HepG2 (cell line): ENCODE measurements around the gene SMCO4. TPM values are rescaled to one million over a fixed set of nuclear protein-coding genes. Genes with fewer than 3 reads are reported as not detected.

Source experiments
- ATAC-seq: fragments of 200-7000 bp; cut with Tn5 transposase; 3 replicates; pipeline ENCODE4 v1.9.1; 2020; ENCODE audit warnings: mild to moderate bottlenecking, moderate library complexity
- BruUV-seq: library from RNA; stranded (reverse); fragments of 400-500 nt; replicated peaks from 2 replicates; lab custom pipeline; 2021; lab: Mats Ljungman, UMichigan
- CTCF ChIA-PET: fragments of 300-600 bp; formaldehyde crosslinking; extraction: SDS; loops from one replicate; lab custom pipeline; 2021; ENCODE audit warnings: low total read pairs, inconsistent platforms, low intra/inter-chr PET ratio; lab: Yijun Ruan, JAX
- POLR2A ChIA-PET: fragments of 350-600 bp; sonication (Branson Sonifier 250); formaldehyde crosslinking; loops from one replicate; lab custom pipeline; 2020; ENCODE audit warnings: antibody characterized with exemption, inconsistent platforms; lab: Yijun Ruan, JAX
- DNase-seq: peaks from one replicate; pipeline ENCODE4 v3.0.0-alpha.2; 2015; ENCODE audit warnings: low spot score
- FAIRE-seq: peaks from 3 replicates; lab custom pipeline; 2011; peaks lifted over from hg19 to GRCh38; lab: Jason Lieb, UNC
- H2AFZ ChIP-seq: one replicate; pipeline ENCODE4 v1.6.1; 2011; ENCODE audit warnings: low read length, inconsistent platforms
- H3K27ac ChIP-seq: fragments of 300-600 bp; 3 replicates; pipeline ENCODE4 v1.8.0; 2011; ENCODE audit warnings: mixed run types, mild to moderate bottlenecking, mixed read lengths, low read length, inconsistent platforms; ENCODE audit not compliant: insufficient read depth; ENCODE audit errors: extremely low read length
- H3K27me3 ChIP-seq, 2 experiments: fragments of 200-600 bp in 1 of 2; 2 replicates in 1 of 2; 3 replicates in 1 of 2; pipeline versions ENCODE4 v1.6.0 to v1.8.0; 2011; ENCODE audit warnings: low read length in 2 of 2, mild to moderate bottlenecking in 2 of 2, moderate library complexity in 2 of 2, inconsistent platforms in 1 of 2; ENCODE audit not compliant: insufficient read depth in 2 of 2, control insufficient read depth in 1 of 2
- H3K36me3 ChIP-seq, 2 experiments: fragments of 200-600 bp in 1 of 2; replicated peaks in 1 of 2; 2 replicates in 1 of 2; 3 replicates in 1 of 2; pipeline versions ENCODE4 v1.5.1 to v1.8.0; 2011; ENCODE audit warnings: low read length in 2 of 2, inconsistent platforms in 1 of 2; ENCODE audit not compliant: insufficient read depth in 2 of 2, control insufficient read depth in 1 of 2
- H3K4me1 ChIP-seq: 2 replicates; pipeline ENCODE4 v1.5.1; 2012; ENCODE audit warnings: low read length, inconsistent platforms; ENCODE audit not compliant: insufficient read depth
- H3K4me2 ChIP-seq: 2 replicates; pipeline ENCODE4 v1.6.0; 2011; ENCODE audit warnings: low read depth, low read length, inconsistent platforms
- H3K4me3 ChIP-seq, 3 experiments: fragments of 200-600 bp in 1 of 3; sonication (generic), shearing (Covaris generic) in 1 of 3; replicated peaks in 1 of 3; 2 replicates each; pipeline ENCODE4 v1.5.1; 2011 to 2016; ENCODE audit warnings: low read length in 3 of 3, inconsistent platforms in 2 of 3, low read depth in 2 of 3, mild to moderate bottlenecking in 2 of 3, control low read depth in 1 of 3, mixed read lengths in 1 of 3; ENCODE audit not compliant: insufficient read depth in 1 of 3
- H3K79me2 ChIP-seq: one replicate; pipeline ENCODE4 v1.6.1; 2011; ENCODE audit warnings: low read length, inconsistent platforms; ENCODE audit not compliant: insufficient read depth
- H3K9ac ChIP-seq: 2 replicates; pipeline ENCODE4 v1.6.0; 2011; ENCODE audit warnings: mild to moderate bottlenecking, low read depth, low read length, inconsistent platforms; ENCODE audit not compliant: insufficient read depth
- H3K9me3 ChIP-seq: 2 replicates; pipeline ENCODE4 v1.5.1; 2012; ENCODE audit warnings: mild to moderate bottlenecking, low read length
- H4K20me1 ChIP-seq: 2 replicates; pipeline ENCODE4 v1.6.0; 2011; ENCODE audit warnings: inconsistent platforms, mild to moderate bottlenecking, low read length, moderate library complexity; ENCODE audit not compliant: insufficient read depth
- ATF5 ChIP-seq: sonication (generic); formaldehyde crosslinking; IDR thresholded peaks from 2 replicates; pipeline ENCODE4 v1.4.0; 2020; ENCODE audit warnings: mild to moderate bottlenecking, low read depth, missing genetic modification reagents
- ATF7-NPFF ChIP-seq: sonication (generic); formaldehyde crosslinking; IDR thresholded peaks from 2 replicates; pipeline ENCODE4 v1.8.1; 2023; ENCODE audit warnings: mild to moderate bottlenecking, low read depth, missing genetic modification reagents, moderate library complexity
- MEIS2 ChIP-seq: sonication (generic); formaldehyde crosslinking; IDR thresholded peaks from 2 replicates; pipeline ENCODE4 v1.9.0; 2021; ENCODE audit warnings: mild to moderate bottlenecking, missing genetic modification reagents
- NR1H2 ChIP-seq: sonication (generic); formaldehyde crosslinking; IDR thresholded peaks from 2 replicates; pipeline ENCODE4 v1.8.1; 2022; ENCODE audit warnings: low read depth, missing genetic modification reagents, borderline replicate concordance
- PITX1 ChIP-seq: sonication (generic); formaldehyde crosslinking; IDR thresholded peaks from 2 replicates; pipeline ENCODE4 v1.5.1; 2020; ENCODE audit warnings: mild to moderate bottlenecking, missing genetic modification reagents
- ZMAT3 ChIP-seq: sonication (generic); formaldehyde crosslinking; conservative IDR thresholded peaks from 2 replicates; pipeline ENCODE4 v1.7.0; 2021; ENCODE audit warnings: missing genetic modification reagents
- ZUFSP ChIP-seq: sonication (generic); formaldehyde crosslinking; IDR thresholded peaks from 2 replicates; pipeline ENCODE4 v1.9.0; 2021; ENCODE audit warnings: missing genetic modification reagents, mild to moderate bottlenecking, borderline replicate concordance
- WGBS: methylation state at CpG from one replicate; pipeline ENCODE4 v1.1.6; 2017; ENCODE audit warnings: low lambda C conversion rate; 5-methylcytosine and 5-hydroxymethylcytosine counted together
- in situ Hi-C: cut with HindIII; loops from 2 replicates; pipeline ENCODE4 v1.10.0; 2017; ENCODE audit warnings: low pct_unique_long_range_greater_than_20kb; ENCODE audit not compliant: extremely low pct_ligation_motif_present
- intact Hi-C: fragments of 100-400 bp; cut with micrococcal nuclease; formaldehyde crosslinking; loops from one replicate; pipeline ENCODE4 v1.10.0; 2022; ENCODE audit not compliant: unreplicated experiment
- polyA plus RNA-seq, 8 experiments: library from polyadenylated mRNA; depleted of rRNA in 3 of 8; stranded (reverse) in 7 of 8; unstranded in 1 of 8; fragments of >200 nt; fragmentation: Illumina TruSeq in 4 of 8; extraction: Trizol in 4 of 8; gene quantifications; 2 replicates each; pipeline versions ENCODE4 v1.2.1 to v1.2.3, GENCODE V29; 2011 to 2016; ENCODE audit warnings: low read depth in 4 of 8, missing spikeins in 1 of 8, mixed read lengths in 1 of 8; ENCODE audit not compliant: insufficient read depth in 1 of 8
- total RNA-seq, 5 experiments: library from RNA; depleted of rRNA; stranded (reverse); fragments of >200 nt; fragmentation: Illumina TruSeq; extraction: Trizol; gene quantifications; 2 replicates each; pipeline ENCODE4 v1.2.3, GENCODE V29; 2016; ENCODE audit warnings: low read depth in 1 of 5
- TF ChIP-seq, protein P1 (sequence below): sonication (generic); formaldehyde crosslinking; IDR thresholded peaks from 2 replicates; pipeline ENCODE4 v1.5.0; 2020; ENCODE audit warnings: missing genetic modification reagents, mild to moderate bottlenecking, borderline replicate concordance
- TF ChIP-seq, protein P2 (sequence below): sonication (generic); formaldehyde crosslinking; IDR thresholded peaks from 2 replicates; pipeline ENCODE4 v1.8.0; 2022; ENCODE audit warnings: missing genetic modification reagents, low read depth, mild to moderate bottlenecking, borderline replicate concordance

Gene SMCO4
- total and polyA plus RNA-seq, 2 of the 13 experiments (the other 11 are each of a cell fraction or from before 2014, with no cell fraction given), result 10.6 to 28.5 TPM

DNA sequence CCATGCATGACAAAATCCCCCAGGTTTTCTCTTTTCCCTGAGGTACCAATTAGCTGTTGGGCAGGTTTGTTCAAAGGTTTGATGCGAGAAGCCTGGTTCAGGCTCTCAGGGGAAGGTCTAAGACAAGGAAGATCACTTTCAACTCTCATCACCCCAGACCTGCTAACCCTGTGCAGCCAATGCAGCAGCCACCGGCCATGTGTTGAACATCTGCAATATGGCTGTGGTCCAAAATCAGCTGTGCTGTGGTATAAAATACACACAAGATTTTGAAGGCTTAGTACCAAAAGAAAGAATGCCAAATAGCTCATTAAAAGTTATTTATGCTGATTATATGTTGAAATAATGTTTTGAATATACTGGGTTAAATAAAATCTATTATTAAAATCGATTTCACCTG, 58.5 kb downstream of the SMCO4 start (continued):
- TF ChIP-seq, protein P1, sequence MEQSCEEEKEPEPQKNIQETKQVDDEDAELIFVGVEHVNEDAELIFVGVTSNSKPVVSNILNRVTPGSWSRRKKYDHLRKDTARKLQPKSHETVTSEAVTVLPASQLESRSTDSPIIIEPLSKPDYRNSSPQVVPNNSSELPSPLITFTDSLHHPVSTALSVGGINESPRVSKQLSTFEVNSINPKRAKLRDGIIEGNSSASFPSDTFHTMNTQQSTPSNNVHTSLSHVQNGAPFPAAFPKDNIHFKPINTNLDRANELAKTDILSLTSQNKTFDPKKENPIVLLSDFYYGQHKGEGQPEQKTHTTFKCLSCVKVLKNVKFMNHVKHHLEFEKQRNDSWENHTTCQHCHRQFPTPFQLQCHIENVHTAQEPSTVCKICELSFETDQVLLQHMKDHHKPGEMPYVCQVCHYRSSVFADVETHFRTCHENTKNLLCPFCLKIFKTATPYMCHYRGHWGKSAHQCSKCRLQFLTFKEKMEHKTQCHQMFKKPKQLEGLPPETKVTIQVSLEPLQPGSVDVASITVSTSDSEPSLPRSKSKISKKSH (CRISPR knock-in tag), result no peak

- CTCF ChIA-PET, result no interaction called here
- FAIRE-seq, result no peak
- Histone ChIP-seq H3K9me3 (no peaks in the 10 kb centered on the region), H2AFZ (no peak overlapping the region), H3K4me3 (no peak overlapping the region), H3K27ac (no peak overlapping the region), H3K4me1 (peaks cover 20% of the 10 kb centered on the region), H3K27me3 (no peaks in the 10 kb centered on the region), H3K9ac (no peak overlapping the region), H3K79me2 (no peaks in the 10 kb centered on the region), H4K20me1 (peaks cover 7% of the 10 kb centered on the region; the same call in 1 of the 2 replicates), H3K4me2 (no peak overlapping the region), H3K36me3 (peaks cover 0 to 3% of the 10 kb centered on the region in 2 experiments; a peak in 3 of 5 replicates)
- WGBS, result 91% methylated on average over 10 of the region's 10 CpGs
- intact Hi-C loops, result no loop called here
- no peak for ATAC-seq
- in situ Hi-C loops, result no loop called here
- no peak for TF ChIP-seq PITX1 (CRISPR knock-in tag)
- no peak for TF ChIP-seq ZUFSP
- no peak for TF ChIP-seq MEIS2 (CRISPR knock-in tag)
- TF ChIP-seq ATF5 (CRISPR knock-in tag), result no peak
- TF ChIP-seq ATF7-NPFF (CRISPR knock-in tag), result no peak
- no peak for TF ChIP-seq NR1H2 (CRISPR knock-in tag)
- TF ChIP-seq, protein P2, sequence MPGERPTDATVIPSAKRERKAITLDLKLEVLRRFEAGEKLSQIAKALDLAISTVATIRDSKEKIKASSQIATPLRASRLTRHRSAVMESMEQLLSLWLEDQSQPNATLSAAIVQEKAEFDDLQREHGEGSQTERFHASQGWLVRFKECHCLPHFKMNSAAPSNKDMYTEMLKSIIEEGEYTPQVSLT (CRISPR knock-in tag), result no peak
- TF ChIP-seq ZMAT3, result no peak
- no peak for DNase-seq
- BruUV-seq, result no TSS peak
- POLR2A ChIA-PET, result no interaction called here
Observed at GRCh38 chr11:93482556-93482955, 60.6 kb downstream of the SMCO4 start.
